Activated CD4-positive, CD25-positive, alpha-beta regulatory T cell treated with anti-CD3 and anti-CD28 coated beads, Interleukin-2, amount 50 U/mL, for 72 hours (primary cell): ENCODE measurements around the gene MED6.

ENCODE experiments used
- DNase-seq: peaks from one replicate; pipeline ENCODE4 v3.0.0; 2021

Gene MED6

GRCh38 chr14:70600382-70601157 lies at the start of gene MED6:
MED6 (minus strand) TSS chr14:70600655; CDS start chr14:70600637, 18 bp downstream.
- peak; percentile 88 for DNase-seq

GRCh38 chr14:70649803-70650202 lies 49.3 kb upstream of the MED6 start:
- DNase-seq: no peak

GRCh38 chr14:70648346-70648745 lies 47.9 kb upstream of the MED6 start:
- DNase-seq: no peak

- no peak for DNase-seq
Observed at GRCh38 chr14:70646705-70647104, 46.2 kb upstream of the MED6 start.

- no peak for DNase-seq
Observed at GRCh38 chr14:70645892-70646291, 45.4 kb upstream of the MED6 start.

DNA sequence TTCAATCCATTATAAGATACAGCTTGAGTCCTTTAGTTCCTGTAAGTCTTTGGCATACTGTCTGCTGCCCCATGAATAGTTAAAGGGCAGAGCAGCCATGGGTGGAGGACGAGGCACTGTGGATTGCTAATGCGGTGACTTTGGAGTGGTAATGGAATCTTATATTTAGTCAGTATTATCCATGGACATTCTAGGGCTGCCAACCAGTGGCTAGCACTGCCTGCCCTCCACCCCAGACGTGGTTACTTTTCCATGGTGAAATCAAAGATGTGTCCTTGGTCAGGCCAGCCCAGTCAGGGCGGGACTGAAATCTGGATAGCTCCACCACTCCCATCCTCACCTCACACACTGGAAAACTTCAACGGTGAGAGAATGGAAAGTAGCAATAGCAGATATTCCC lies 43.5 kb upstream of the MED6 start:
- no peak for DNase-seq

DNA sequence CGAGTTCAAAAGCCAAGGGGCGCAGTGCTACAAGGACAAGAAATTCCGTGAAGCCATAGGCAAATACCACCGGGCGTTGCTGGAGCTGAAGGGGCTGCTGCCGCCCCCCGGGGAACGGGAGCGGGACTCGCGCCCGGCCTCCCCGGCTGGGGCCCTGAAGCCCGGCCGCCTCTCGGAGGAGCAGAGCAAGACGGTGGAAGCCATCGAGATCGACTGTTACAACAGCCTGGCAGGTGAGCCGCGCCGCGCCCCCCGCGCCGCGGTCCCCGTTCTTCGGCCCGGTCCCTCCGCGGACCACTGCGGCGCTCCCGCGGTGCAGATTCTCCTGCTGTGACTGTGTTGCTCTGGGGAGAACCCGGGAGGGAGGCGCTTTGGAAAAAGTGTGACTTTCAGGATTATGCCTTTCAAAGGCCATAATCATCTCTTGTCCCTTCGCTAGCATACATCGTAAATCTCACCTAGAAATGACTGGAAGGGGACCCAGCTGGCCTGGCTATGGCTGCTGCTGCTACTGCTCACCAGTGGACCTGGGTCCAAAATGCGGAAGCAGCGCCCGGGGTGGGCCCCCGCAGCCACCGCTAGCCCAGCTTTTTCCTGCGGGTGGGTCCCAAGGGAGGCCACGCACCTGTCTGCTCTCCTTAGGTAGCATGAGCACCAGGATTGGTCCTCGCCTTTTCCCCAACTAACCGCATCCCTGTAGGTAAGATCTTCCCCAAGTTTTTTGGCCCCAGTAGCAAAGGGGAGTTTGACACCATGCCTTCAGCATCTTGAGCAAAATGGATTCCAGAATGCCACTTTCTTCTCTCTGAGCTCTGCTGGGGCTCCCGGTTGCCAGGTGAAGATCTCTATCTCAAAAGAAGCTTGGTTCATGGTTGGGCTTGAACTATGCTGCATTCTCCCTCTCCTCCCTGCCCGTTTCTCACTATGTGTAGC lies 42.1 kb upstream of the MED6 start:
- peak; percentile 54 for DNase-seq

DNA sequence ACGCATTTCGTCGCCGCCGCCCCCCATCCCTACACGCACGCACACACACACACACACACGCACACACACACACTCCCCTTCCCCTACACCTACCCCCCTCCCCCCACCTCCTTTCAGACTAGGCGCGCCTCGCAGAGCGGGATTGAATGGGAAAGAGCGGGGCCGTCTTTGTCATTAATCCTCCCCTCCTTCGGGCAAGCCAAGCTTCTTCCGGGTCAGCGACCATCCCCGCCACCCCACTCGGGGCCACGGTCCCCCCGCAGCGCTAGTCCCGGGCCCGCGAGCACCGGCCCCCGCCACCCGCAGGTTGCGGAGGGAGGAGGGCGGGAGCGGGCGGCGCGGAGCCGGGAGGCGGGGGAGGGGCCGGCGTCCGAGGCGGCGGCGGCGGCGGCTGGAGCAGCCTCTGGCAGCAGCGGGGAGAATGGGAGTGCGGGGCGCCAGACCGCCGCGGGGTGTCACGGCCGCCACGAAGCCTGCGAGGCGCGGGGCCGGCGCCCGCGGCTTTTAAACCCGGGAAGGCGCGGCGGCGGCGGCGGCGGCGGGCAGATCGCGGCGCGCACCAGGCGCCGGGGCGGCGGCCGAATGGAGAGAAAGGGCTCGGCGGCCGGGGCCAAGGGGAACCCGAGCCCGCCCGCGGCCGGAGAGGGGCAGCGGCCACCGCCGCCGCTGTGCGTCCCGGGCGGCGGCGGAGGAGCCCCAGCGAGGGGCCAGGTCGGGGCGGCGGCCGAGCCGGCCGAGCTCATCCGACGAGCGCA lies 41.3 kb upstream of the MED6 start, which contains the start of gene TTC9:
Gene TTC9, plus strand, starts transcription at position 369 of the 755 bp plus-strand sequence. Its CDS starts 214 bp downstream, at position 583.
- peak; percentile 47 for DNase-seq

- DNase-seq: peak; percentile 60
Observed at GRCh38 chr14:70640938-70641547, 40.6 kb upstream of the MED6 start.

- no peak for DNase-seq
Observed at GRCh38 chr14:70638416-70638815, 38.0 kb upstream of the MED6 start.

DNA sequence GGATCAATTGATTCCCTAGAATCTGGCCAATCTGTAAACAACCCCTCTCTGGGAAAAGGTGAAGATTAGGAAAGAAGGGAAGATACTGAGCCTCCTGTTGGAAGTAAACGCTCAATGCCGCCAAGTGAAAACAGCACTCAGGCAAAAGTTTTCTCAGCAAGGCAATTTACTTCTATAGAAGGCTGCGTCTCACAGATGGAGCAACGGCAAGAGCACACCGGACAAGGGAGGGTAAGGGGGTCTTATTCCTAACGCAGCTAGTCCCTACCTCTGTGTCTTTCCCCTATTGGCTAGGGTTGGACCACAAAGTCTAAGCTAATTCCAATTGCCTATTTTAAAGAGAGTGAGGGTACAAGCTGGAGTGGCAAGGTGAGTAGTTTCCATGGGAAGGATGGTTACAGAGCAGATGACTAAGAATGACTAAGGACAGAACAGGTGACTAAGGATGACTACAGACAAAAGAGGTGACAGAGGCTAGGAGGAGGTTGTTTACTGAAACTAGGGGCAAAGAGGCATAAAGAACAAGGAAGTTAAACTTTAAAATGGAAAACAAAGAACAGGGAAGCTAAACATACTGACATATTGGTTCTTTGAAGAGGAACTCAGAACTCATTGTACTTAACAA lies 35.6 kb upstream of the MED6 start:
- DNase-seq: no peak

DNA sequence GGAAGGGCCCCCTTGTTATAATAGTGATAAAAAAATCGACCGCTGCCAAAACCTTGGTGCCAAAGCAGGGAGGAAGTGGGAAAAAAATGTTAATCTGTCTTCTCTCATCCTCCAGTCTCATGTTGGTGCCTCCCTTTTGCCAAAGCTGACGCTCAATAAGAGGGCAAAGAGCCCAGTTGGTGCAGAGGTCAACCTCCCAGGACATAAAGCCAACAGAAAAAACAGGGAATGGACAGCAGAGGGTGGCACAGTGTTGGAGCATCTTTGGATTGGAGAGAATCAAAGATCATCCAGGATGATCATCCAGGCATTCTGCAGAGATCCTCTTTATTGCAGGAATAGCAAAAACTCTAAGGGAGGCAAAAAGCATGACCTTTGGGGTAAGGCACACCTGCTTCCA lies 31.5 kb upstream of the MED6 start:
- no peak for DNase-seq

GRCh38 chr14:70624972-70625371 lies 24.5 kb upstream of the MED6 start:
- no peak for DNase-seq

GRCh38 chr14:70622111-70622712 lies 21.8 kb upstream of the MED6 start:
- no peak for DNase-seq

DNA sequence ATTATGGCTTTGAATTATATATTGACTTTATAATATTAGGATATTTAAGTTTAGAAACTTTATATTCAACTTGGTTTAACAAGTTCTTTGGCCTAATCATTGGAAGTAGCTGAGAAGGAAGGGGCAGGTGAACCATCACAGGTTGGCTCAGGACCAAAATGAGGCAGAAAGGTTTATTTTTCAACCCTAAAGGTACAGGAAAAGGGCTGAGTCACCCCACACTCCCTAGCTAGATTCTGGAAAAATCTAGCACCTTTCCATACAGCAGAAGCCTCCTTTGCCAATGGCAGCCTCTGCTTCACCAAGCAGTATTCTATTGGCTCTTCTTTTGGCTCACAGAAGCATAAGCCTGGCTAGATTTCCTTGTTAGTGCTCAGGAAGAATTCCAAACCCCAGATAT lies 19.3 kb upstream of the MED6 start:
- DNase-seq: no peak

DNA sequence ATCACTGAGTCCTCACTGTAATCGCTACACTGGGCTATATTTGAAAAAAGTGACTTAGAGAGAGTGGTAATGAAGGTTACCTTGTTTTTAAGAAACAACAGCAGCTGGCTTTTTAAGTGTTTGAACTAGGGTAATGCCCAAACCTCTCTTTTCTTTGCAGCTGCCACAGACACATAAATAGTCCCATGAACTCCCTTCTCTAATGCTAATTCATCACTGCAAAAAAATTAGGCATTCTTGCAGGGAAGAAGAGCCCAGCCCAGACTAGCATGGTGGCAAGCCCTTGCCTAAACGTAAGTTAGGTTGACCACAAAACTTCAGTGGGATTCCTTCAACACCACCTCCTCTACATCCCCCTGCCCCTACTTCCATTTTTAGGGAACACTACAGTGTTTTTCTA lies 17.9 kb upstream of the MED6 start:
- DNase-seq: no peak

DNA sequence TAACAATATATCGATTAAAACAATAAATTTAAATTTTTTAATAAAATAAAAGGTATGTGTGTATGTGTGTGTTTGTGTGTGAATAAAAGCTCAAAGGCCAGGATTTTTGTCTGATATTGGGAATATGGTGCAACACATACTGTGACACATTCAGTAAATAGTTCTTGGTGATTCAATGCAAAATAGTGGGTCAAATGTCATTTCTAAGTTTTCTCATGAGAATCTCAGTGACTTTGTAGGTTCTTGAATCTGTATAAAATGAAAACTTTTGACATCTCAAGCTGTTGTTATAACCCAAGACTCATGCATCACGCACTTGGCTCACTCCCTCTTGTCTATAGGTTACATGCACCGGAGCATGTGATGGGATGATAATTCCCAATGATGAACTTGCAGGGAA lies 16.2 kb upstream of the MED6 start:
- DNase-seq: no peak

DNA sequence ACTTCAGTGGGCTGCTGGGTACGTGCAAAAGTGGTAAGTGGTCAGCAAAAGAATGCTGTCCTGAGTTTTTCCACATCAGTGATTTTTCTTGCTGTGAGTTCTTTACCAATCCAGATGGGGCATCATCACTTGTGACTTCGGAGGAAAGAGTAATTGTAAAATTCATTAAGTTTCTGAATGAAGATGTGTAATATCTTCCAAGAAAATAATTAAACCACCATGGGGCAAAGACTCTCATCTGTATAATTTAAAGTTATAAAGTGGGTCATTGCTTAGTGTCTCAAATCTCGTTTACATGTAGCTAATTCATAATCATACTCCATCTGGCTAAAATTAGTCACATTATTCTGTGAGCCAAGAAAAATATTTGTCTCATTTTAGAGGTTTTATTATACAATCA lies 10.8 kb upstream of the MED6 start:
- no peak for DNase-seq

DNA sequence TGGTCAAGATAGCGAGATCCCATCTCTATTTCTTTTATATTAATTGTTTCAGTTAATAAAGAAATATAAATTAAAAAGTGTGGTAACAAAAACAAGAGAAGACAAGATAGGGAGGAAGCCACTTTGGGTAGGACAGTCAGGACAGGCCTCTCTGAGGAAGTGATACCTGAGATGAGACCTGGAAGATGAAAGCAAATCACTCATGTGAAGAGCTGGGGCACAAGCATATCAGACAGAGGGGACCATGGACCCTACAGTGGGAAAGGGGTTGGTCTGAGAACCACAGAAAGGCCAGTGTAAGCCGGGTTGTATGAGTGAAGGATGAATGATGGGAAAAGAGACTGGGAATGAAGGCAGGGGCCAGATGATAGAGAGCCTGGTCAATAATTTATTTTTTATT lies 1.8 kb upstream of the MED6 start:
- no peak for DNase-seq

DNA sequence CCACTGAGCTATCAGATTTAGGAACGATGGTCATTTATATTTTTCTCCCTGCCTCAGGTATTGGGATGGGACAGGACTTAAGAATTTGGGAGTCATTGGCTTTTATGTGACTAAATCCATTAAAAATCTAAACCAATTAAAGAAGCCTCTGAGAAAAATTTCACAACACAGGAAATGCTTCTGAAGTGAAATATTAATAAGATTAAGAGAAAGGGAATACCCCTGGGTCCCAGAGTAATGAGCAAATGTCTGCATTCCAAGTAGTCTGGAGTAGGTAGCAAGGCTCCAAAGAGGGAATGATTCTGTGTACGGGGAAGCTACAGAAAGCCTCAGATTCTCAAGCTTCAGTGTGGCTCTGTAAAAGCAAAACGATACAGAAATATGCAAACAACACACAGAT lies 707 bp upstream of the MED6 start:
- DNase-seq: no peak

- DNase-seq: no peak
Observed at GRCh38 chr14:70599345-70599744, 1.1 kb downstream of the MED6 start.

DNA sequence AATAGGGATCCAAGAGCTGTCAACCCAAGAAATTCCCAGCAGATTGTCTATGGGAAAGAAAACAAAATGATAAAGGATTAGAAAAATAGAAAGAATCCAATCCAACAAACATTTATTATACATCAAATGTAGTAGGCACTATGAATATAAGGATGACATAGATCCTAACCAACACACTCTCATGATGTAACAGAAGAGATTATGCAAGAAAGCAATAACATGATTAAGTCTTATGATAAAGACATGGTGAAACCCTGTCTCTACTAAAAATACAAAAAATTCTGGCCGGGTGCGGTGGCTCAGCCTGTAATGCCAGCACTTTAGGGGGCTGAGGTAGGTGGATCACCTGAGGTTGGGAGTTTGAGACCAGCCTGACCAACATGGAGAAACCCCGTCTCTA lies 2.7 kb downstream of the MED6 start:
- no peak for DNase-seq
